Brain microvascular endothelial cell (primary cell): Measurements from ENCODE around the gene CIAPIN1.
"Not testable (repeated sequence)": the region's sequence is repeated elsewhere in the genome, so short reads cannot be mapped to it uniquely, and the experiment has no call there.

ENCODE experiments used
- DNase-seq: peaks from one replicate; pipeline ENCODE4 v3.0.0-alpha.2; 2020
- H3K27ac ChIP-seq: fragments of 250-450 bp; sonication (Bioruptor Pico); 2 replicates; pipeline ENCODE4 v1.5.1; 2020; ENCODE audit warnings: mild to moderate bottlenecking, moderate library complexity
- H3K27me3 ChIP-seq: fragments of 250-450 bp; sonication (Bioruptor Pico); replicated peaks from 2 replicates; pipeline ENCODE4 v1.5.1; 2020; ENCODE audit warnings: mild to moderate bottlenecking
- H3K36me3 ChIP-seq: fragments of 250-450 bp; sonication (Bioruptor Pico); replicated peaks from 2 replicates; pipeline ENCODE4 v1.5.1; 2020; ENCODE audit warnings: mild to moderate bottlenecking
- H3K4me3 ChIP-seq: 2 replicates; pipeline ENCODE4 v1.5.1; 2011; ENCODE audit warnings: low read depth, mild to moderate bottlenecking, control low read depth, low read length, moderate library complexity
- in situ Hi-C: cut with HindIII; loops from 2 replicates; pipeline ENCODE4 v1.10.0; 2017; ENCODE audit warnings: low sequenced_read_pairs, low pct_ligation_motif_present
- TF ChIP-seq, protein P1 (sequence below): IDR thresholded peaks from 2 replicates; pipeline ENCODE4 v1.5.1; 2011; ENCODE audit warnings: low read depth, mild to moderate bottlenecking, moderate library complexity, low read length, control low read depth, inconsistent platforms; ENCODE audit errors: missing control alignments

The CIAPIN1 gene

DNA sequence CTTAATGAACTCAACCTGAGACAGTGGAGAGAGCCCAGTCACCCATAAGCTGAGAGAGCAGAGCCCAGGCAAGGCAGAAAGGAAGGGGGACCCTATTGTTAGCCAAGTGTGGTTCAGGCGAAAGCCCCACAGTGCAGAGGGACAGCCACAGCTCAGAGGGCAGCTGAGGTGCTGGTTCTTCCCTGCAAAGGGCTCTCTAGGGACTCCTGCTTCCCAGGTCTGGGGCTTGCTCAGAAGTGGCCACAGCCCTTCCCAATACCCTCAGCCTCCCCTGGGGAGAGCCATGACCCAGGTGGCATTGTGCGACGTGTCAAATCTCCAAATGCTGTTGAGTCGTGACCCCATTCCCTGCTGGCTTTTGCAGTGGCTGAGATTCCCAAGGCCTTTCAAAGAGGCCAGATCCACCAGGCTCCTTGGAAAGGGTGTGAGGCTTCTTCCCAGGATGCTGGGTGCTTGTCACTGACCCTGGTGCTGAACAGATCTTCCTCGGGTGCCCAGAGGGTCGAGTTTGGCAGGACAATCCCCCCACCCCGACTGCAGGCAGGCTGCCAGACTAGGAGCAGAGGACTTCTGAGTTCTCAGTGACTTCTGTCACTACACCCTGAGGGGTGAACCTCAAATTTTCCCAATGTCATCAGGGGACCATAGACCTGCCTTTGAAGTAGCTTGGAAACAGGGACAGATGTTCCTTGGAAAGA lies 45.1 kb downstream of the CIAPIN1 start:
- no peak overlapping the region for H3K27ac ChIP-seq
- H3K36me3 ChIP-seq, result no peaks in the 10 kb centered on the region
- in situ Hi-C loops, result no loop called here
- DNase-seq, result no peak
- no peaks in the 10 kb centered on the region for H3K27me3 ChIP-seq
- TF ChIP-seq, protein P1, sequence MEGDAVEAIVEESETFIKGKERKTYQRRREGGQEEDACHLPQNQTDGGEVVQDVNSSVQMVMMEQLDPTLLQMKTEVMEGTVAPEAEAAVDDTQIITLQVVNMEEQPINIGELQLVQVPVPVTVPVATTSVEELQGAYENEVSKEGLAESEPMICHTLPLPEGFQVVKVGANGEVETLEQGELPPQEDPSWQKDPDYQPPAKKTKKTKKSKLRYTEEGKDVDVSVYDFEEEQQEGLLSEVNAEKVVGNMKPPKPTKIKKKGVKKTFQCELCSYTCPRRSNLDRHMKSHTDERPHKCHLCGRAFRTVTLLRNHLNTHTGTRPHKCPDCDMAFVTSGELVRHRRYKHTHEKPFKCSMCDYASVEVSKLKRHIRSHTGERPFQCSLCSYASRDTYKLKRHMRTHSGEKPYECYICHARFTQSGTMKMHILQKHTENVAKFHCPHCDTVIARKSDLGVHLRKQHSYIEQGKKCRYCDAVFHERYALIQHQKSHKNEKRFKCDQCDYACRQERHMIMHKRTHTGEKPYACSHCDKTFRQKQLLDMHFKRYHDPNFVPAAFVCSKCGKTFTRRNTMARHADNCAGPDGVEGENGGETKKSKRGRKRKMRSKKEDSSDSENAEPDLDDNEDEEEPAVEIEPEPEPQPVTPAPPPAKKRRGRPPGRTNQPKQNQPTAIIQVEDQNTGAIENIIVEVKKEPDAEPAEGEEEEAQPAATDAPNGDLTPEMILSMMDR, result no peak
- H3K4me3 ChIP-seq, result no peak overlapping the region

DNA sequence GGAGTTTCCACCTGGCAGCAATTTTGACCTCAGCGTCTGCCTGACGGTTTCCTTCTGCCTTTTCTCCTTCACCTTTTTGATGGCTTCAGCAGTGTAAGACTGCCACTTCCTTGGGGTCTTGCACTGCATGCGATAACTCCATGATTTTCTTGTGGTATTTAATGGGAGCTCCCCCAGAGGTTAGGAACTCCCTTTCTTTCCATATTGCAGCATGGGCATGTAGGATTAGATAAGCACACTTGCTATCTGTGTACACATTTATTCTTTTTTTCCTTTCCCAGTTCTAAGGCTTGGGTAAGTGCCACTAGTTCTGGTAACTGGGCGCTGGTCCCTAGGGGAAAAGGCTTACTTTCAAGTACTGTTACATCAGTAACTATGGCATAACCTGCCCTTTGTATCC lies 49.7 kb downstream of the CIAPIN1 start:
- in situ Hi-C loops, H3K36me3 ChIP-seq, H3K4me3 ChIP-seq, H3K27me3 ChIP-seq, DNase-seq, H3K27ac ChIP-seq: not testable (repeated sequence)

DNA sequence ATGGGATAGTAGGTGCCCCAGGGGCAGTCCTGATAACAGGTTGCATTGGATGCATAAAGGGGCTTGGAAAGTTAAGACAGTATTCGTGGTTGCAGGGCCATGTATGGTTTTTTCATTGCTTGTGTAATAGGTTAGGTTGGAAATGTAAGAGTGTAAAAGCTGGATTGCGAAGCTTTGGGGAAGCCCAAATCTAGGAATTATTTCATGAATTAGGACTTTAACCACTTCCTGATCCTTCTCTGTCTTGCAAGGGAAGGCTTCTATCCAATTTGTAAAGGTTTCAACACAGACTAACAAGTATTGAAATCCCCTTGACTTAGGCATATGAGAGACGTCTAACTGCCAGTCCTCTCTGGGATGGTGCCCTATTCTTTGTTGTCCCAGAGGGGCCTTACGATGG lies 50.4 kb downstream of the CIAPIN1 start:
- in situ Hi-C loops, result no loop called here
- no peak for DNase-seq
- no peak overlapping the region for H3K4me3 ChIP-seq
- H3K36me3 ChIP-seq, result no peaks in the 10 kb centered on the region
- H3K27ac ChIP-seq, result no peak overlapping the region
- TF ChIP-seq, protein P1, result no peak
- H3K27me3 ChIP-seq, result no peaks in the 10 kb centered on the region

DNA sequence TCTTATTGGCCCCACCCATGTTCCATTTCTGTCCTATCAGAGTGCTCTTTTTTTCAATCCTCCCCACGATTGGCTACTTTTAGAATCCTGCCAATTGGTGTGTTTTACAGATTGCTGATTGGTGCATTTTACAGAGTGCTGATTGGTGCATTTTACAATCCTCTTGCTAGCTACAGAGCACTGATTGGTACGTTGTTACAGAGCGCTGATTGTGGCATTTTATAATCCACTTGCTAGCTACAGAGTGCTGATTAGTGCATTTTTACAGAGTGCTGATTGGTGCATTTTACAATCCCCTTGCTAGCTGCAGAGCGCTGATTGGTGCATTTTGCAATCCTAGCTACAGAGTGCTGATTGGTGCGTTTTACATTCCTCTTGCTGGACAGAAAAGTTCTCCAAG lies 52.2 kb downstream of the CIAPIN1 start:
- H3K27ac ChIP-seq, result no peak overlapping the region
- in situ Hi-C loops, result no loop called here
- no peak for DNase-seq
- TF ChIP-seq, protein P1, result no peak
- no peaks in the 10 kb centered on the region for H3K36me3 ChIP-seq
- H3K4me3 ChIP-seq, result no peak overlapping the region
- no peaks in the 10 kb centered on the region for H3K27me3 ChIP-seq

DNA sequence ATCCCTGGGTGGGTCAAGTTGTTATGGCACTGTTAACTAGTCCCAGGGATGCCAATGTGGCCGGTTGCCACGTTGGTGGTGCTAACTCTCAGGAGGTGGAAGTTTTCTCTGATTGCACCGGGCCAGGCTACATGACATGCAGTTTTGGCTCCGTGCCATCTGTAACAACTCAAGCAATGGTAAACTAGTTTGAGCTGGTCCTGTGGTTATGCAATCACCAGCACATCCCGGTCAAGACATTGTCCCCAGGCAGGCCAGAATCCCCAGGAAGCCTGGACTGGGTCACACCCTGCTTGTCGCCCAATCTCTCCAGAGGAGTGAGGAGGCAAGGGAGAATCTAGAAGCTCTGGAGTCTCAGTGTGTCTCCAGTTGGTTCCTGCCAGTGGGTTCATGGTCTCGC lies 52.7 kb downstream of the CIAPIN1 start:
- TF ChIP-seq, protein P1, result no peak
- Histone ChIP-seq H3K4me3 (no peak overlapping the region), H3K36me3 (no peaks in the 10 kb centered on the region), H3K27ac (no peak overlapping the region), H3K27me3 (no peaks in the 10 kb centered on the region)
- in situ Hi-C loops, result no loop called here
- no peak for DNase-seq

DNA sequence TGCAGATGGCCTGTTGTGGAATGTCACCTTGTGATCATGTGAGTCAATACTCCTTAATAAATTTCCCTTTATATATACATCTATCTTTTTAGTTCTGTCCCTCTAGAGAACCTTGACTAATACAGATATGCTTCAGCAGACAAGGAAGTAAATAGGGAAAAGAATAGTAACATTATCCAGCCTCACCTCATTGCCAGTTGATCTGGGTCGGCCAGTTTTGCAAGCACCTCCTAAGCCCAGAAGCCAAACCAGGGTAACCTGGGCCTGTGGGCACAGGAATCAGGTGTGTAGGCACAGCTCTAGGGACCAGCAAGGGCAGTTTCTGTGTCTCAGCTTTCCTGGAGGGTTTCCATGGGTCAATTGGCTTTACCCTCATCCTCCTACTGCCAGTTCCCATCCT lies 54.5 kb downstream of the CIAPIN1 start:
- H3K36me3 ChIP-seq, result no peaks in the 10 kb centered on the region
- TF ChIP-seq, protein P1, result no peak
- peaks cover 2% of the 10 kb centered on the region for H3K27me3 ChIP-seq
- H3K4me3 ChIP-seq, result no peak overlapping the region
- H3K27ac ChIP-seq, result no peak overlapping the region
- no peak for DNase-seq
- in situ Hi-C loops, result no loop called here
